ENCODE results near the gene RAI1.
A peak's percentile ranks its signal among the peaks of the same experiment; 100 is the strongest.

The RAI1 gene

GRCh38 chr17:17721140-17721668, 39.9 kb downstream of the RAI1 start:
- Histone ChIP-seq H4K5ac (ENCODE audit: low read length) (no peak overlapping the region), H3K4ac (ENCODE audit: low read depth, low read length) (no peak overlapping the region), H3K79me1 (ENCODE audit: low read length) (no peaks in the 10 kb centered on the region), H2BK5ac (ENCODE audit: low read length) (no peak overlapping the region), H2BK120ac (ENCODE audit: low read depth, low read length) (no peak overlapping the region), H3K79me2 (ENCODE audit: control insufficient read depth, insufficient read depth, low read length) (no peaks in the 10 kb centered on the region), H4K8ac (ENCODE audit: low read depth, low read length) (no peak overlapping the region), H3K18ac (ENCODE audit: low read length) (no peak overlapping the region), H3K36me3 (ENCODE audit: control insufficient read depth, insufficient read depth, low read length) (no peaks in the 10 kb centered on the region), H2BK15ac (replicated peaks; ENCODE audit: low read depth) (no peak overlapping the region), H3K27ac (ENCODE audit: low read depth, low read length) (no peak overlapping the region), H3K4me3 (ENCODE audit: low read length) (no peak overlapping the region), H3K27me3 (ENCODE audit: insufficient read depth, low read length, poor library complexity) (peaks cover 37% of the 10 kb centered on the region), H3K4me1 (ENCODE audit: control insufficient read depth, low read depth, low read length) (peaks cover 9% of the 10 kb centered on the region), H3K4me2 (ENCODE audit: low read length) (no peak overlapping the region), H3K56ac (ENCODE audit: low read length) (no peak overlapping the region), H3K23ac (ENCODE audit: low read length) (no peak overlapping the region), H3K9ac (ENCODE audit: low read length) (no peak overlapping the region), H2AK5ac (ENCODE audit: low read length) (no peak overlapping the region)
- DNase-seq: no peak
- WGBS (ENCODE audit: extremely low coverage, insufficient coverage, low lambda C conversion rate): no CpG with 5 or more reads among the region's 2 CpGs

DNA sequence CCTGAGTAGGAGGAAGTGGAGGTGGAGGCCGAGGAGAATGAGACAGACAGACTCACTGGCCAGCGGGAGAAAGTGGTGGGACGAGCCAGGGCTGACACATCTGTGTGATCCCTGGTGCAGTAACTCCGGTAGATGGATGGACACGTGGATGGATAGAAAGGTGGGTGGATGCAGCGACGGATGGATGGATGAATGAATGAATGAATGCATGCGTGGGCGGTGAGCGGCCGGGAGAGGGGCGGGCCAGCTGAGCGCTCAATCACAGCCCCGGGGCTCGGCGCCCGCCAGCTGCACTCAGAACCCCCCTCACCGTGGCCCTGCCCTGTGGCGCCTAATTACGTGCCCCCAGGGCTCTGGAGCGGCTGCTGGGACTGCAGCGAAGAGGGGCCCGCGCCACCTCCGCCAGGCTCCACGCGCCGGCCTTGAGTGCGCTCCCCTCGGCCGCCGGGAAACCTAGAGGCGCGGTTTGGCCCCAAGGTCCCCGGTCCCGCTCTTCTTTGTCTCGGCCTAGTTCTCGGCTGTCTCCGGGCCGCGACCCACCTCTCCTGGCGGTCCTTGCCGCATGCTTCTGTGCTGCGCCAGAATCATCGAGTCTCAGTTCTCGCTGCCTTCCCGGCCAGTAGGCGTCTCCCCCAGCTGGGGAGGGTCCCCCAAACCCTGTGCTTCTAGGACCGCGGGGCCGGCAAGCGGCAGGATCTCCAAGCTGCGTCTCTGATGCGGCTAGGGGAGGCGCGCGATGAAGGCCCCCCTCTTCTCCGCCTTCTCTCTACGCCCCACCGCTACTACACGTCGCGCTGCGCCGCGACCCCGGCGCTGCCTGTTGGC, 41.0 kb downstream of the RAI1 start:
- peak overlapping the region; percentile 56 for H3K9ac ChIP-seq (ENCODE audit: low read length)
- no peak overlapping the region for H4K8ac ChIP-seq (ENCODE audit: low read depth, low read length)
- H3K23ac ChIP-seq (ENCODE audit: low read length): peak overlapping the region; percentile 98
- H3K18ac ChIP-seq (ENCODE audit: low read length): peak overlapping the region; percentile 39
- H2BK15ac ChIP-seq (replicated peaks; ENCODE audit: low read depth): no peak overlapping the region
- H3K4ac ChIP-seq (ENCODE audit: low read depth, low read length): no peak overlapping the region
- H3K79me2 ChIP-seq (ENCODE audit: control insufficient read depth, insufficient read depth, low read length): no peaks in the 10 kb centered on the region
- H3K27me3 ChIP-seq (ENCODE audit: insufficient read depth, low read length, poor library complexity): peaks cover 37% of the 10 kb centered on the region
- H3K27ac ChIP-seq (ENCODE audit: low read depth, low read length): no peak overlapping the region
- no CpG with 5 or more reads among the region's 68 CpGs for WGBS (ENCODE audit: extremely low coverage, insufficient coverage, low lambda C conversion rate)
- peak; percentile 60 for DNase-seq
- H3K79me1 ChIP-seq (ENCODE audit: low read length): no peaks in the 10 kb centered on the region
- peak overlapping the region; percentile 71 for H3K4me2 ChIP-seq (ENCODE audit: low read length)
- H2AK5ac ChIP-seq (ENCODE audit: low read length): no peak overlapping the region
- no peak overlapping the region for H2BK120ac ChIP-seq (ENCODE audit: low read depth, low read length)
- H2BK5ac ChIP-seq (ENCODE audit: low read length): no peak overlapping the region
- H4K5ac ChIP-seq (ENCODE audit: low read length): no peak overlapping the region
- H3K56ac ChIP-seq (ENCODE audit: low read length): peak overlapping the region; percentile 49
- no peak overlapping the region for H3K4me3 ChIP-seq (ENCODE audit: low read length)
- peaks cover 9% of the 10 kb centered on the region for H3K4me1 ChIP-seq (ENCODE audit: control insufficient read depth, low read depth, low read length)
- H3K36me3 ChIP-seq (ENCODE audit: control insufficient read depth, insufficient read depth, low read length): no peaks in the 10 kb centered on the region

- no CpG with 5 or more reads among the region's 23 CpGs for WGBS (ENCODE audit: extremely low coverage, insufficient coverage, low lambda C conversion rate)
- Histone ChIP-seq H3K27me3 (ENCODE audit: insufficient read depth, low read length, poor library complexity) (peaks cover 37% of the 10 kb centered on the region), H3K56ac (ENCODE audit: low read length) (peak overlapping the region; percentile 44), H4K8ac (ENCODE audit: low read depth, low read length) (no peak overlapping the region), H3K79me1 (ENCODE audit: low read length) (no peaks in the 10 kb centered on the region), H3K23ac (ENCODE audit: low read length) (peak overlapping the region; percentile 98), H3K4ac (ENCODE audit: low read depth, low read length) (no peak overlapping the region), H2BK5ac (ENCODE audit: low read length) (no peak overlapping the region), H3K18ac (ENCODE audit: low read length) (peak overlapping the region; percentile 39), H2AK5ac (ENCODE audit: low read length) (no peak overlapping the region), H3K27ac (ENCODE audit: low read depth, low read length) (no peak overlapping the region), H3K79me2 (ENCODE audit: control insufficient read depth, insufficient read depth, low read length) (no peaks in the 10 kb centered on the region), H3K4me1 (ENCODE audit: control insufficient read depth, low read depth, low read length) (peaks cover 9% of the 10 kb centered on the region), H3K4me2 (ENCODE audit: low read length) (peak overlapping the region; percentile 71), H3K36me3 (ENCODE audit: control insufficient read depth, insufficient read depth, low read length) (no peaks in the 10 kb centered on the region), H2BK120ac (ENCODE audit: low read depth, low read length) (no peak overlapping the region), H2BK15ac (replicated peaks; ENCODE audit: low read depth) (no peak overlapping the region), H3K9ac (ENCODE audit: low read length) (peak overlapping the region; percentile 56), H3K4me3 (ENCODE audit: low read length) (no peak overlapping the region), H4K5ac (ENCODE audit: low read length) (no peak overlapping the region)
- DNase-seq: no peak
Measured at GRCh38 chr17:17722906-17723353, 41.7 kb downstream of the RAI1 start.

DNA sequence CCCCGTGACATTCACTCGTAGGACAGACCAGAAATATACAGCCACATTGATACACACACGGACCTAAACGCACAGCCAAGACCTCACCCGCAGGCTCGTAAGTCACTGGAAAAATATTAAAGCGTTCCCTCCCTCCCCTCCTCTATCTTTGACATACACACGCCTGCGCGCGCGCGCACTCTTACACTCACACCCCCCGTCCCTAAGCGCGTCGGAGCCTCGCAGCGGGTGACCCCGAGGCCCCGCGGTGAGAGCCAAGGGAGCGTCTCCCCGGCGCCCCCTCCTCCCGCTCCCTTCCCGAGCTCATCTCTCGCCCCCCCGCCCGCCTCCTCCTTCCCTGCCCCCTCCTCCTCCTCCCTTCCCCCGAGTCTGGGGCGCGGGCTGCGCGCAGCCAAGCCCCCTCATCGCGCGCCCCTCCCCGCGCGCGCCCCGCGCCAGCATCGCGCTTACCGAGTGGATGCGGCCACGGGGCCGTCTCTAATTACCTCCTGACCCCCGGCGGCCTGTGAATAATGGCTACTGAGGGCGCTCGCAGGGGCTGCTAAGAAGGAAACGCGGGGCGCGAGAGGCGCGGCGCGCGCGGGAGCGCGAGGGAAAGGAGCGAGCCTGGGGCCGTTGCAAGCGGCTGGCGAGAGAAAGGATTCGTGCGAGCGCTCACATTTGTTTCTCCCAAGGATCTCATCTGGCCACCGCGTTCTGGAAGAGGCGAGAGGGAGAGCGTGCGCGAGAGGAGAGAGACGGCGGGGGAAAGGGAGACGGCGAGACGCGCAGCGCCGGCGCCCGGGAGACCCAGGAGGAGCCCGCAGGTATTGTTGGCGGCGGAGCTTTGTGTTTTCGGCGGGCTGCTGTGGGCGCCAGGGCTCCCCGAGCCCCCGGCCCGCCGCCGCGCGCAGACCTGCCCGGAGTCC, 42.4 kb downstream of the RAI1 start:
- Histone ChIP-seq H3K4me1 (ENCODE audit: control insufficient read depth, low read depth, low read length) (peaks cover 9% of the 10 kb centered on the region), H3K9ac (ENCODE audit: low read length) (peak overlapping the region; percentile 69), H3K36me3 (ENCODE audit: control insufficient read depth, insufficient read depth, low read length) (no peaks in the 10 kb centered on the region), H3K79me1 (ENCODE audit: low read length) (no peaks in the 10 kb centered on the region), H3K56ac (ENCODE audit: low read length) (peak overlapping the region; percentile 88), H2AK5ac (ENCODE audit: low read length) (no peak overlapping the region), H3K27ac (ENCODE audit: low read depth, low read length) (no peak overlapping the region), H2BK15ac (replicated peaks; ENCODE audit: low read depth) (no peak overlapping the region), H2BK5ac (ENCODE audit: low read length) (no peak overlapping the region), H3K18ac (ENCODE audit: low read length) (peak overlapping the region; percentile 55), H3K4me3 (ENCODE audit: low read length) (peak overlapping the region; percentile 52), H4K5ac (ENCODE audit: low read length) (no peak overlapping the region), H4K8ac (ENCODE audit: low read depth, low read length) (no peak overlapping the region), H3K27me3 (ENCODE audit: insufficient read depth, low read length, poor library complexity) (peaks cover 35% of the 10 kb centered on the region), H3K4ac (ENCODE audit: low read depth, low read length) (peak overlapping the region; percentile 46), H3K4me2 (ENCODE audit: low read length) (peak overlapping the region; percentile 76), H3K79me2 (ENCODE audit: control insufficient read depth, insufficient read depth, low read length) (no peaks in the 10 kb centered on the region), H3K23ac (ENCODE audit: low read length) (no peak overlapping the region), H2BK120ac (ENCODE audit: low read depth, low read length) (no peak overlapping the region)
- WGBS (ENCODE audit: extremely low coverage, insufficient coverage, low lambda C conversion rate): no CpG with 5 or more reads among the region's 103 CpGs
- DNase-seq: peak; percentile 75

DNA sequence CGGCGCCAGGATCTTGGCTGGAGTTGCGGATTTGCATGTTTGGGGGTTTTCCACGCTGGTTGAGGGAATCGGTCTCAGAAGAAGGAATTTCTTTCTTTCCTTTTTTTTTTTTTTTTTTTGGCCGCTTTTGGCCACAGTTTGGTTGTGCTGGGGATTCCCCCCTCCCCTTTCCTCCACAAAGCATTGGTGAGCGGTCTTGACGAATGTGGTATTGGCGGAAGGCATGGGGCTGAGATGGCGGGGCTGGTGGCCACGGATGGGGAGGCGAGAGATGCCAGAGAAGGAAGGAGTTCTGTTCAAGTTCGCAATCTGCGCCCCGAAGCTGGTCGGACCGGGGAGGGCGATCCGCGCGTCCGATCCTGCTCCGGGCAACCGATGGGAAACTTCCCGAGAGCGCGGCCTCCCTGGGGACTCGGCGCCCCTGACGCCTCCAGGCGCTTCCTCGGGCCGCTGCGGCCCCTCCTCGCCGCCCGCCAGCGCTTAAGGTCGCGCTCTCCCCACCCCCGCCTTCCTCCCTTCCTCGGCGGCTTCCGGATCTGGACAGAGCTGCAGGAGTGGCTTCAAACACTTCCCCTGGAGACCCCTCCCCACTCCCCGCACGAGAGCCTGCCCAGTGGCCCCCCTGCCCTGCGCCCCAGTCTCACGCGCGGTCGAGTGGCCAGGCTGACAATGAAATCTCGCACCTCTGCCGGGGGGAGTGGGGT, 43.2 kb downstream of the RAI1 start:
- H3K36me3 ChIP-seq (ENCODE audit: control insufficient read depth, insufficient read depth, low read length): no peaks in the 10 kb centered on the region
- H2BK120ac ChIP-seq (ENCODE audit: low read depth, low read length): no peak overlapping the region
- H2AK5ac ChIP-seq (ENCODE audit: low read length): no peak overlapping the region
- WGBS (ENCODE audit: extremely low coverage, insufficient coverage, low lambda C conversion rate): no CpG with 5 or more reads among the region's 53 CpGs
- peak overlapping the region; percentile 88 for H3K56ac ChIP-seq (ENCODE audit: low read length)
- peak overlapping the region; percentile 69 for H3K9ac ChIP-seq (ENCODE audit: low read length)
- H2BK15ac ChIP-seq (replicated peaks; ENCODE audit: low read depth): no peak overlapping the region
- no peak overlapping the region for H4K8ac ChIP-seq (ENCODE audit: low read depth, low read length)
- peaks cover 35% of the 10 kb centered on the region for H3K27me3 ChIP-seq (ENCODE audit: insufficient read depth, low read length, poor library complexity)
- H3K4me3 ChIP-seq (ENCODE audit: low read length): peak overlapping the region; percentile 52
- DNase-seq: peak; percentile 92
- no peak overlapping the region for H2BK5ac ChIP-seq (ENCODE audit: low read length)
- no peak overlapping the region for H3K23ac ChIP-seq (ENCODE audit: low read length)
- no peaks in the 10 kb centered on the region for H3K79me2 ChIP-seq (ENCODE audit: control insufficient read depth, insufficient read depth, low read length)
- H3K18ac ChIP-seq (ENCODE audit: low read length): peak overlapping the region; percentile 55
- peaks cover 9% of the 10 kb centered on the region for H3K4me1 ChIP-seq (ENCODE audit: control insufficient read depth, low read depth, low read length)
- peak overlapping the region; percentile 76 for H3K4me2 ChIP-seq (ENCODE audit: low read length)
- H4K5ac ChIP-seq (ENCODE audit: low read length): no peak overlapping the region
- peak overlapping the region; percentile 46 for H3K4ac ChIP-seq (ENCODE audit: low read depth, low read length)
- no peaks in the 10 kb centered on the region for H3K79me1 ChIP-seq (ENCODE audit: low read length)
- H3K27ac ChIP-seq (ENCODE audit: low read depth, low read length): peak overlapping the region; percentile 9

Data from mesendoderm (in vitro differentiated cells).